ENCODE results near the gene DEFB124.
"Not testable (repeated sequence)": the region's sequence is repeated elsewhere in the genome, so short reads cannot be mapped to it uniquely, and the experiment has no call there.

DEFB124 gene

GRCh38 chr20:31470946-31471345, 4.0 kb downstream of the DEFB124 start:
- H3K36me3 Mint-ChIP-seq, H3K27ac Mint-ChIP-seq, H3K9me3 Mint-ChIP-seq, H3K4me1 Mint-ChIP-seq, H3K4me3 Mint-ChIP-seq: not testable (repeated sequence)
- peaks cover 10% of the 10 kb centered on the region for H3K27me3 Mint-ChIP-seq

GRCh38 chr20:31454361-31454760, 20.6 kb downstream of the DEFB124 start:
- Mint-ChIP-seq H3K4me3 (no peak overlapping the region), H3K27me3 (peaks cover 8% of the 10 kb centered on the region), H3K4me1 (no peaks in the 10 kb centered on the region), H3K27ac (no peak overlapping the region), H3K9me3 (no peaks in the 10 kb centered on the region), H3K36me3 (no peaks in the 10 kb centered on the region)

GRCh38 chr20:31452575-31452974, 22.4 kb downstream of the DEFB124 start:
- Mint-ChIP-seq H3K4me1 (no peaks in the 10 kb centered on the region), H3K9me3 (peaks cover 5% of the 10 kb centered on the region), H3K36me3 (no peaks in the 10 kb centered on the region), H3K27me3 (peaks cover 6% of the 10 kb centered on the region), H3K27ac (no peak overlapping the region), H3K4me3 (no peak overlapping the region)

DNA sequence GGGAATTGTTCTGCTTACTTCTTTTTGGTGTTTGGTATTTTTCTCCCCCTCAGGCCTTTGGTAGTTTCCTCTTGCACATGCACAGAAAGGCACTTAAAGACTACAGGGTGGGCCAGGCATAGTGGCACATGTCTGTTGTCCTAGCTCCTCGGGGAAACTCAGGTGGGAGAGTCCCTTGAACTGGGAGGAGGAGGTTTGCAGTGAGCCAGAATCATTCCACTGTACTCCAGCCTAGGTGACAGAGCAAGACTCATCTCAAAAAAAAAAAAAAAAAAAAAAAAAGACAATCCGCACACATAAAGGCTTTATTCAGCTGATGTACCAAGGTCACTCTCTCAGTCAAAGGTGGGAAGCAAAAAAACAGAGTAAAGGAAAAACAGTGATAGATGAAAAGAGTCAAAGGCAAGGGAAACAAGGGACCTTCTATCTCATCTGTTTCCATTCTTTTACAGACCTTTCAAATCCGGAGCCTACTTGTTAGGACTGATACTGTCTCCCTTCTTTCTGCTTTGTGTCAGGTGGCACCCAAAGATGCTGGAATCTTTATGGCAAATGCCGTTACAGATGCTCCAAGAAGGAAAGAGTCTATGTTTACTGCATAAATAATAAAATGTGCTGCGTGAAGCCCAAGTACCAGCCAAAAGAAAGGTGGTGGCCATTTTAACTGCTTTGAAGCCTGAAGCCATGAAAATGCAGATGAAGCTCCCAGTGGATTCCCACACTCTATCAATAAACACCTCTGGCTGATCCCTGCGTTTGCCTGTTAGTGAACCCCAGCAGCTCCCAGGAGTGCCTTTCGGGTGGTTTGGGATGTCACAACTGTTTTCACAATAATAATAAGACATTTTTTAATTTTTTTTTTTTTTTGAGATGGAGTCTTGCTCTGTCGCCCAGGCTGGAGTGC, 25.2 kb downstream of the DEFB124 start:
- Mint-ChIP-seq H3K4me1 (no peaks in the 10 kb centered on the region), H3K27me3 (peaks cover 9% of the 10 kb centered on the region), H3K36me3 (no peaks in the 10 kb centered on the region), H3K9me3 (peaks cover 5% of the 10 kb centered on the region), H3K4me3 (no peak overlapping the region), H3K27ac (no peak overlapping the region)

GRCh38 chr20:31446084-31446819, 28.7 kb downstream of the DEFB124 start:
- Mint-ChIP-seq H3K9me3 (peaks cover 5% of the 10 kb centered on the region), H3K27ac (no peak overlapping the region), H3K4me3 (no peak overlapping the region), H3K27me3 (peaks cover 5% of the 10 kb centered on the region), H3K4me1 (no peaks in the 10 kb centered on the region), H3K36me3 (no peaks in the 10 kb centered on the region)

GRCh38 chr20:31440012-31440659, 34.8 kb downstream of the DEFB124 start, which contains the start of gene DEFB123:
TSS of gene DEFB123 (plus strand) at chr20:31440632. CDS start at chr20:31440699, 67 bp downstream.
- Mint-ChIP-seq H3K27ac (no peak within 1 kb of the TSS), H3K4me3 (no peak within 1 kb of the TSS), H3K36me3 (no peaks in the 10 kb centered on the region)

DNA sequence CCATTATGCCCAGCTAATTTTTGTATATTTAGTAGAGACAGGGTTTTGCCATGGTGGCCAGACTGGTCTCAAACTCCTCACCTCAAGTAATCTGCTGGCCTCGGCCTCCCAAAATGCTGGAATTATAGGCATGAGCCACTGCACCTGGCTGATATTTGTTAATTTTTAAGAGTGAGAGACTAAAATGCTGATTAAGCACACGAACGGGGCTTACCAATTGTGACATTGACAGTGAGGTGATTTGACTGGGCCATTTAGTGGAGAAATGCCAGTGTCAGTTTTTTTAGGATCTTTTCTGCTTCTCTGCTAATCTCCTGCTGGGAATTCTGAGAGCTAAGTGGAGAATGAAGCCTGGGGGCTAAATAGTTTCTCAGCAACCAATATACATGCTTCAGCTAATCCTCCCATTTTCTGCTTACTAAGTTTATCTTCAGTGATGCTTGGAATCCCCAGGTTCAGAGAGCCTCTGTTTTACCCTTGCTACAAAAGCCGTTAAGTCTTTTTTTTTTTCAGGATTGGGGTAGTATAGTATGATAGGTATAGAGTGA, 44.3 kb downstream of the DEFB124 start:
- peaks cover 13% of the 10 kb centered on the region for H3K27me3 Mint-ChIP-seq
- H3K4me3 Mint-ChIP-seq, result no peak overlapping the region
- no peak overlapping the region for H3K27ac Mint-ChIP-seq
- no peaks in the 10 kb centered on the region for H3K4me1 Mint-ChIP-seq
- no peaks in the 10 kb centered on the region for H3K36me3 Mint-ChIP-seq
- peaks cover 7% of the 10 kb centered on the region for H3K9me3 Mint-ChIP-seq

More at GRCh38 chr20:31440012-31440659, 34.8 kb downstream of the DEFB124 start, which contains the start of gene DEFB123:
- no peaks in the 10 kb centered on the region for H3K9me3 Mint-ChIP-seq
- no peaks in the 10 kb centered on the region for H3K4me1 Mint-ChIP-seq
- H3K27me3 Mint-ChIP-seq, result peaks cover 2% of the 10 kb centered on the region

DNA sequence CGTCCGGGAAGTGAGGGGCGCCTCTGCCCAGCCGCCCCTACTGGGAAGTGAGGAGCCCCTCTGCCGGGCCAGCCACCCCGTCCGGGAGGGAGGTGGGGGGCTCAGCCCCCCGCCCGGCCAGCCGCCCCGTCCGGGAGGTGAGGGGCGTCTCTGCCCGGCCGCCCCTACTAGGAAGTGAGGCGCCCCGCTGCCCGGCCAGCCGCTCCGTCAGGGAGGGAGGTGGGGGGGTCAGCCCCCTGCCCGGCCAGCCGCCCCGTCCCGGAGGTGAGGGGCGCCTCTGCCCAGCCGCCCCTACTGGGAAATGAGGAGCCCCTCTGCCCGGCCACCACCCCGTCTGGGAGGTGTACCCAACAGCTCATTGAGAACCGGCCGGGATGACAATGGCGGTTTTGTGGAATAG, 47.4 kb downstream of the DEFB124 start:
- H3K27ac Mint-ChIP-seq, H3K4me3 Mint-ChIP-seq, H3K9me3 Mint-ChIP-seq, H3K36me3 Mint-ChIP-seq, H3K4me1 Mint-ChIP-seq, H3K27me3 Mint-ChIP-seq: not testable (repeated sequence)

- H3K4me1 Mint-ChIP-seq, H3K36me3 Mint-ChIP-seq, H3K27ac Mint-ChIP-seq, H3K4me3 Mint-ChIP-seq, H3K9me3 Mint-ChIP-seq, H3K27me3 Mint-ChIP-seq: not testable (repeated sequence)
Observed at GRCh38 chr20:31426891-31427551, 47.9 kb downstream of the DEFB124 start.

- H3K36me3 Mint-ChIP-seq, result no peaks in the 10 kb centered on the region
- H3K4me3 Mint-ChIP-seq, result no peak overlapping the region
- H3K9me3 Mint-ChIP-seq, result peaks cover 7% of the 10 kb centered on the region
- H3K27ac Mint-ChIP-seq, result no peak overlapping the region
- H3K4me1 Mint-ChIP-seq, result no peaks in the 10 kb centered on the region
- peaks cover 5% of the 10 kb centered on the region for H3K27me3 Mint-ChIP-seq
Observed at GRCh38 chr20:31425797-31426196, 49.1 kb downstream of the DEFB124 start.

- Mint-ChIP-seq H3K4me1 (no peaks in the 10 kb centered on the region), H3K36me3 (no peaks in the 10 kb centered on the region), H3K27me3 (peaks cover 20% of the 10 kb centered on the region), H3K27ac (no peak overlapping the region), H3K4me3 (no peak overlapping the region), H3K9me3 (no peaks in the 10 kb centered on the region)
Observed at GRCh38 chr20:31418307-31418706, 56.6 kb downstream of the DEFB124 start.

- Mint-ChIP-seq H3K4me1 (no peaks in the 10 kb centered on the region), H3K4me3 (no peak overlapping the region), H3K9me3 (no peaks in the 10 kb centered on the region), H3K27ac (no peak overlapping the region), H3K27me3 (peaks cover 22% of the 10 kb centered on the region), H3K36me3 (no peaks in the 10 kb centered on the region)
Observed at GRCh38 chr20:31415653-31416052, 59.3 kb downstream of the DEFB124 start.

Measured in activated naive CD4-positive, alpha-beta T cell treated with anti-CD3 and anti-CD28 coated beads, Interleukin-2, amount 50 U/mL, for 24 hours (primary cell).